PFSK-1 (cell line): ENCODE results near the gene FGFR4.

Source experiments
- FOXP2 ChIP-seq: optimal IDR thresholded peaks from 2 replicates; pipeline ENCODE3; 2011; ENCODE audit warnings: borderline replicate concordance, control low read depth, inconsistent platforms; ENCODE audit not compliant: insufficient read depth; ENCODE audit errors: extremely low read length, extremely low read depth
- POLR2AphosphoS5 ChIP-seq: IDR thresholded peaks from 2 replicates; pipeline ENCODE4 v1.6.1; 2012; ENCODE audit warnings: low read depth, mild to moderate bottlenecking, control low read depth, low read length, moderate library complexity
- REST ChIP-seq, 2 experiments: IDR thresholded peaks; 2 replicates each; pipeline versions ENCODE4 v1.6.1 to v1.8.0; 2011 to 2012; ENCODE audit warnings: low read depth in 2 of 2, low read length in 2 of 2, control low read depth in 1 of 2, inconsistent platforms in 1 of 2, mild to moderate bottlenecking in 1 of 2, moderate library complexity in 1 of 2; ENCODE audit not compliant: insufficient read depth in 1 of 2
- SIN3A ChIP-seq: IDR thresholded peaks from 2 replicates; pipeline ENCODE4 v1.6.1; 2012; ENCODE audit warnings: mild to moderate bottlenecking, low read length, moderate library complexity, borderline replicate concordance; ENCODE audit not compliant: insufficient read depth
- TAF1 ChIP-seq: IDR thresholded peaks from 2 replicates; pipeline ENCODE4 v1.6.1; 2012; ENCODE audit warnings: low read length, control low read depth, borderline replicate concordance; ENCODE audit not compliant: insufficient read depth

GRCh38 chr5:177097016-177097985, 10.6 kb downstream of the FGFR4 start:
- TF ChIP-seq POLR2AphosphoS5 (no peak), SIN3A (no peak), REST (IDR thresholded peaks at IDR 0.05; ENCODE audit: insufficient read depth in 1 of 2, low read depth in 2 of 2, low read length in 2 of 2) (no peak), TAF1 (no peak), FOXP2 (no peak)
